ENCODE results near the gene EIPR1.

The EIPR1 gene

DNA sequence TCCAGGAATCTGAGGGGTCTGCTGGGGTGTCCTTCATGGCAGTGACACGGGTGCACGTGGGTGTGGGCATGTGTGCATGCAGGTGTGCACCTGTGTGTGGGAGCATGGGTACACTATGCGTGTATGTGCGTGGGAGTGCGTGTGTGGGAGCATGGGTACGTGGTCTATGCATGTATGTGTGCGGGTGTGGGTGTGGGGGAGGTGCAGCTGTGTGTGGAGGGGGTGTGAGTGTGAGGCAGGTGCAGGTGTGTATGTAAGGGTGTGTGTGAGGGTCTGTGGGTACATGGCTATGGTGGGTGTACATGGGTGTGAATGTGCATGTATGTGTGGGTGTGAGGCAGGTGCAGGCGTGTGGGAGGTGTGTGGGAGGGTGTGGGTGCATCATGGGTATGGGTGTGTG lies 36.3 kb downstream of the EIPR1 start:
- Histone ChIP-seq H3K27me3 (ENCODE audit: insufficient read depth, low read length) (no peaks in the 10 kb centered on the region), H3K4me1 (ENCODE audit: insufficient read depth, low read length) (no peaks in the 10 kb centered on the region), H2AFZ (ENCODE audit: low read depth, low read length) (no peak overlapping the region), H3K36me3 (ENCODE audit: insufficient read depth, low read length) (peaks cover 4% of the 10 kb centered on the region), H3K9me3 (ENCODE audit: low read length) (no peaks in the 10 kb centered on the region), H3K4me3 (ENCODE audit: low read length) (no peak overlapping the region)

DNA sequence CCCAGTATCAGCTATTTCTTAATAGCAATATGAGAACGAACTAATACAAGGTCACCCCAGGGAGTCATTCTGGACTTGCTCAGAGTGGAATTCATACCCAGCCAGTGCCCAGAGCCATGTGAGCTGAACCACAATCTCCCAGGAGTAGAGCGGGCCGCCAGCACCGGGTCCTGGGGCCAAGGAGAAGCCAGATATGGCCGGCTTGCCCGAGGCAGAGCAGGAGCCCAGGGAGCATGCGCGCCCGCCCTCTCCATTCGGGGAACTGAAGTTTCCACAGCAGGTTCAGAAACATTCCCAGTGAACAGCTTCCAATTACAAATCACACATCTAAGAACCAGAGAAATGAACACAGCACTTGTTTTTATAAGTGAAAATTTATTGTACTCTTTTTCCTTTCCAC lies 37.5 kb downstream of the EIPR1 start:
- Histone ChIP-seq H3K36me3 (ENCODE audit: insufficient read depth, low read length) (peaks cover 10% of the 10 kb centered on the region), H3K4me3 (ENCODE audit: low read length) (no peak overlapping the region), H3K4me1 (ENCODE audit: insufficient read depth, low read length) (no peaks in the 10 kb centered on the region), H3K9me3 (ENCODE audit: low read length) (no peaks in the 10 kb centered on the region), H2AFZ (ENCODE audit: low read depth, low read length) (no peak overlapping the region), H3K27me3 (ENCODE audit: insufficient read depth, low read length) (no peaks in the 10 kb centered on the region)

DNA sequence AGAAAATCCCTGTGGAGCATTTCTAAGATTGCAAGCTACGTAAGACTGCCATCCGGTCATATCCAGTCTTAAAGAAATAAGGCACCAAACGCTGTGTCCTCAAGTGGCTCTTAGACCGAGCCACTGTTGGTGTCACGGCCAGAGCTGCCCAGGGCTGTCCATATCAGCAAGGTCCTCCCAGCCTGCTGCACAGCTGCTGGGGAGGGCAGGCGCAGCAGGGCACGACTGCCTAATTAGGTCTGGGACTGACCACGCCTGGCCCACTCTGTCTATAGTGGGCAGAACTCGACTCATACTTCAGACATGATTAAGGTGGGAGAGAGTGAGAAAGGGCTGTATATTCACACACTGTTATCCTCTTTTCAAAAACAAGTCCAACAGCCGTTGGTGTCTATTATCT lies 39.3 kb downstream of the EIPR1 start:
- H2AFZ ChIP-seq (ENCODE audit: low read depth, low read length), result no peak overlapping the region
- no peaks in the 10 kb centered on the region for H3K4me1 ChIP-seq (ENCODE audit: insufficient read depth, low read length)
- H3K27me3 ChIP-seq (ENCODE audit: insufficient read depth, low read length), result no peaks in the 10 kb centered on the region
- peaks cover 18% of the 10 kb centered on the region for H3K36me3 ChIP-seq (ENCODE audit: insufficient read depth, low read length)
- no peak overlapping the region for H3K4me3 ChIP-seq (ENCODE audit: low read length)
- H3K9me3 ChIP-seq (ENCODE audit: low read length), result no peaks in the 10 kb centered on the region

DNA sequence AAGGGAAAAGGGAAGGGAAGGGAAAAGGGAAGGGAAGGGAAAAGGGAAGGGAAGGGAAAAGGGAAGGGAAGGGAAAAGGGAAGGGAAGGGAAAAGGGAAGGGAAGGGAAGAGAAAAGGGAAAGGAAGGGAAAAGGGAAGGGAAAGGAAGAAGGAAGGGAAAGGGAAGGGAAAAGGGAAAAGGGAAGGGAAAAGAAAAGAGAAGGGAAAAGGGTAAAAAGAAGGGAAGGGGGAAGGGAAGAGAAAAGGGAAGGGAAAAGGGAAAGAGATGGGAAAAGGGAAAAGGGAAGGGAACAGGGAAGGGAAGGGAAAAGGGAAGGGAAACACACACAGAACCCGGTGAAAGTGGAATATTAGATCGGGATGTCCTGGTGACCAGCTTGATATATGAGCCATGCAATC lies 40.8 kb downstream of the EIPR1 start:
- Histone ChIP-seq H3K27me3 (ENCODE audit: insufficient read depth, low read length) (no peaks in the 10 kb centered on the region), H2AFZ (ENCODE audit: low read depth, low read length) (no peak overlapping the region), H3K9me3 (ENCODE audit: low read length) (no peaks in the 10 kb centered on the region), H3K4me1 (ENCODE audit: insufficient read depth, low read length) (no peaks in the 10 kb centered on the region), H3K4me3 (ENCODE audit: low read length) (no peak overlapping the region), H3K36me3 (ENCODE audit: insufficient read depth, low read length) (peaks cover 28% of the 10 kb centered on the region)

DNA sequence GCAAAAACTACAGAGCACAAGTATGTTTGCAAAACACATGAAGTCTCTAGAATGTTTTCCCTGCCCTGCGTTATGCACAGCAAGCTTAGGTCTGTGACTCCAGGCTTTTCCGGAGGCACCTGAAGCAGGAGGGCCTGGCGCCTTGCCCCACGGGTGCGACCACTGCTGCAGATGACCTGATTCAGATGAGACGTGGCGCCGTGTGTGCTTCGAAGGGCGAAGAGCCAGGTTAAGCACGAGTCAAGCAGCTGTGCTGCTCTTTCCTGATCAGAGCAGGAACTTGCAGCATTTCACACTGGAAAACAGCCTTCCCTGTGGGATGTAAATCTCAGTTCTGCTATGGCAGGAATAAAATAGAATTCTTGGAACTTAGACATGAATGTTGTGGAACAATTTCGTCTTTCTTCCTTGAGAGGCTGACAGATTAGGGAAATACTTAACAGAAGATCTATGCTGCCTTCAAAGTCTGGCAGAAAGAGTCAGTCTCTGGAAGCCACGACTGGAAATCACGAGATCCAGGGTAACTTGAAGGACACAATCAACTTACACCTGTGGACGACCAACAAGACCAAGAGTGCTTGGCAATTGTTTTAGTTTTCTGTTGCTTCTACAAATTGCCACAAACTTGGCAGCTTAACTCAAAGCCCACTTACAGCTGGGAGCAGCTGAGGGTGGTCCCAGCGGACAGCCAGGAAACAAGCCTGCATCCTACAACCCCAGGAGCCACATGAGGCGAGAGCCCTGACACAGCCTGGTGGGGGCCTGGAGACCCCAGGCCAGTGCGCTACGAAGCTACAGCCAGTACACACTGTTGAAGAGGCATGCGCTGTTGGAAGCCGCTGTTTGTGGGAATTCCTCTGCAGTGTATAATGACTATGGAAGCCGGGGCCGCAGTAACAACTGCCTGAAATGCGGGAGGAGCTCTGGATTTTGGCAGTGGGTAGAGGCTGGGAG lies 42.9 kb downstream of the EIPR1 start:
- peaks cover 9% of the 10 kb centered on the region for H3K9me3 ChIP-seq (ENCODE audit: low read length)
- no peak overlapping the region for H3K4me3 ChIP-seq (ENCODE audit: low read length)
- H3K36me3 ChIP-seq (ENCODE audit: insufficient read depth, low read length), result peaks cover 36% of the 10 kb centered on the region
- no peaks in the 10 kb centered on the region for H3K4me1 ChIP-seq (ENCODE audit: insufficient read depth, low read length)
- H2AFZ ChIP-seq (ENCODE audit: low read depth, low read length), result no peak overlapping the region
- no peaks in the 10 kb centered on the region for H3K27me3 ChIP-seq (ENCODE audit: insufficient read depth, low read length)

DNA sequence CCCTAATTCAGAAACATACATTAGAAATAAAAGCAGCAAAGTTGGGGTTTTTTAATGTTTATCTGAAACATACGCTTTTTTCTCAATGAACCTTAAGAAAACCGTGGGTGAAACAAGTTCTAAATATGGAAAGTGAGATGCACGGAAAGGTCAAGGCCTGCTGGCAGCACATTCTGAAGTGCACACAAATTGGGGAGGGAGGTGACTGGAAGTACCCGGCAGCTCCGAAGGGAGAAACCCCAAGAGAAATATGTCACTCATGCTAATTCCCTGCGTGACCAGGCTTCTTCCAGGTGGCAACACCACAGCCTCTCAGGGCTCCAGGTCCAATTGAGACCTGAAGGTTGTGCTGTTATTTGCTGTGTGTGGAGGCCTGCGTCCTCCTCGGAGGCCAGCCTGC lies 45.5 kb downstream of the EIPR1 start:
- Histone ChIP-seq H3K9me3 (ENCODE audit: low read length) (peaks cover 9% of the 10 kb centered on the region), H3K27me3 (ENCODE audit: insufficient read depth, low read length) (no peaks in the 10 kb centered on the region), H3K4me1 (ENCODE audit: insufficient read depth, low read length) (no peaks in the 10 kb centered on the region), H2AFZ (ENCODE audit: low read depth, low read length) (no peak overlapping the region), H3K4me3 (ENCODE audit: low read length) (no peak overlapping the region), H3K36me3 (ENCODE audit: insufficient read depth, low read length) (peaks cover 36% of the 10 kb centered on the region)

DNA sequence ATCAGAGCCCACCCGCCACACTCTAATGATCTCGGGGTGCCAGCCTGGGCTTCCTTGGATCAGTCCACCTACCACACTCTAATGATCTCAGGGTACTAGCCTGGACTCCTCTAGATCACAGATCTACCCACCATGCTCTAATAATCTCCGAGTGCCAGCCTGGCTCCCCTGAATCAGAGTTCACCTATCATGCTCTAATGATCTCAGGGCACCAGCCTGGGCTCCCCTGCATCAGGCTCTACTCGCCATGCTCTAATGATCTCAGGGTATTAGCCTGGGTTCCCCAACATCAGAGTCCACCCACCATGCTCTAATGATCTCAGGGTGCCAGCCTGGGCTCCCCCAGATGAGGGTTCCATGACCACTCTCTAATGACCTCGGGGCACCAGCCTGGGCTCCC lies 48.1 kb downstream of the EIPR1 start:
- Histone ChIP-seq H3K27me3 (ENCODE audit: insufficient read depth, low read length) (no peaks in the 10 kb centered on the region), H3K4me3 (ENCODE audit: low read length) (no peak overlapping the region), H3K9me3 (ENCODE audit: low read length) (peaks cover 9% of the 10 kb centered on the region), H2AFZ (ENCODE audit: low read depth, low read length) (no peak overlapping the region), H3K36me3 (ENCODE audit: insufficient read depth, low read length) (peaks cover 23% of the 10 kb centered on the region), H3K4me1 (ENCODE audit: insufficient read depth, low read length) (no peaks in the 10 kb centered on the region)

DNA sequence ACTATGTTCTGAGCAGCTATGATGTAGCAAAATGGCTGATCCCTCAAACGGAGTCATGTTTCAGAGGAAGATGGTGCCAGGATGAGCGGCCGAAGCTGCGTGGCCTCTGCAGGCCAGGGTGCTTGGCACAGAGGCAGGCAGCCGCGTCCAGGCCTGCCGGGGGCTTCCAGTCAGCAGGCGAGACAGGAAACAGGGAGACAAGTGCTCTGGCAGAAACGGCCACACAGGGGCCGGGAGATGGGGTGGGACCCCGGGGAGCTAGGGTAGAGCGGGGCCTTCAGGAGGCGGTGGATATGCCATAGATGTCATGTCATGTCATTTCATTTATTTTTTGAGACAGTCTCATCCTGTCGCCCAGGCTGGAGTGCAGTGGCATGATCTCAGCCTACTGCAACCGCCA lies 50.7 kb downstream of the EIPR1 start:
- no peak overlapping the region for H2AFZ ChIP-seq (ENCODE audit: low read depth, low read length)
- no peaks in the 10 kb centered on the region for H3K27me3 ChIP-seq (ENCODE audit: insufficient read depth, low read length)
- no peaks in the 10 kb centered on the region for H3K4me1 ChIP-seq (ENCODE audit: insufficient read depth, low read length)
- H3K9me3 ChIP-seq (ENCODE audit: low read length), result peaks cover 9% of the 10 kb centered on the region
- peaks cover 9% of the 10 kb centered on the region for H3K36me3 ChIP-seq (ENCODE audit: insufficient read depth, low read length)
- no peak overlapping the region for H3K4me3 ChIP-seq (ENCODE audit: low read length)

DNA sequence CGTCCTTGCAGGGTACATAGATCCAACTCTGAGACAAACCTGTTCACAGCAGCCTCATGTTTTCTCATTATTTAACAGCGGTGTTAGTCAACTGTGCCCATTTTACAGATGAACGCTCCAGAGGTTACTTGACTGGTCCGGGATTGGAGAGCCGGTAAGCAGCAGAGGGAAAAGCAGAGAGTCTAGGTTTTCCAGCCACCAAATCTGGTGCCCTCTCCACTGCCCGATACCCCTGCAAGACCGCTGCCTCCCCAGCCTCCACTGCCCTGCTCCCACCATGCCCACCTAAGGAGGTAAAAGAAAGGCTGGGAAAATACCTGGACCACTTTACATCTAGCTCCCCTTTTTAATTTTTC lies 51.5 kb downstream of the EIPR1 start:
- Histone ChIP-seq H3K36me3 (ENCODE audit: insufficient read depth, low read length) (peaks cover 9% of the 10 kb centered on the region), H3K9me3 (ENCODE audit: low read length) (peaks cover 9% of the 10 kb centered on the region), H3K27me3 (ENCODE audit: insufficient read depth, low read length) (no peaks in the 10 kb centered on the region), H3K4me3 (ENCODE audit: low read length) (no peak overlapping the region), H3K4me1 (ENCODE audit: insufficient read depth, low read length) (no peaks in the 10 kb centered on the region), H2AFZ (ENCODE audit: low read depth, low read length) (no peak overlapping the region)

DNA sequence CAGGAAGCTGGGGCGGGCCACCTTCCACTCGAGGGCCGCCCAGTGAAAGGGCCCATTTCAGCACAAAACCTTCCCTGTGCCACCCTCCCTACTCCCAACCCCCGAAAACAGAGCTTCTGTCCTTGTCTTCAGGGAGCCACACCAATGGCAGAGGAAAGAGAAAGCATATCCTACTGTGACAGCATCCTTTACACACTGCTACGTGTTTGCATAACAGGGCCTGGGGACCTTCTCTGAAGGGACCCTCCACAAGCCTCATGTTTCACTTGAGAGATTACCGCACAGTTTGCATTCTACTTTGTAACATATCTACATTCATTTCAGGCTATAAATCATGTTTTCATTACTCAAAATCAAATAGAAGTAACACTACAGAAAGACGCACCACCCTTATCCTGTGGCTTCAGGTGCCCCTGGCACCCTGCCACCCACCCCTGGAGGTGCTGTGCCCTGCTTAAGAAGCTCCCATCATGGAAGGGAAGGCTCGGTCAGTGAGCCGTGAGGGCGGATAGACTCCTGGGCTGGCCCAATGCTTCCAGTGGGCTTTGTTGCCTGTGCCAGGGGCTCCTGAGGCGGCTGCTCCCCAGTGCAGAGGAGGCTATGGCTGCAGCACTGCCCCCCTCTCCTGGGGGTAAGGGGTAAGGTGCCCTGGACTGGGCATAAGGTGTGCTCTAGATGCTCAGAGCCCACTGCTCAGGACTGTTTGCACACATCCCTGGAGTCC lies 52.0 kb downstream of the EIPR1 start:
- Histone ChIP-seq H3K36me3 (ENCODE audit: insufficient read depth, low read length) (peaks cover 4% of the 10 kb centered on the region), H3K4me1 (ENCODE audit: insufficient read depth, low read length) (no peaks in the 10 kb centered on the region), H3K9me3 (ENCODE audit: low read length) (peaks cover 3% of the 10 kb centered on the region), H2AFZ (ENCODE audit: low read depth, low read length) (no peak overlapping the region), H3K27me3 (ENCODE audit: insufficient read depth, low read length) (no peaks in the 10 kb centered on the region), H3K4me3 (ENCODE audit: low read length) (no peak overlapping the region)

DNA sequence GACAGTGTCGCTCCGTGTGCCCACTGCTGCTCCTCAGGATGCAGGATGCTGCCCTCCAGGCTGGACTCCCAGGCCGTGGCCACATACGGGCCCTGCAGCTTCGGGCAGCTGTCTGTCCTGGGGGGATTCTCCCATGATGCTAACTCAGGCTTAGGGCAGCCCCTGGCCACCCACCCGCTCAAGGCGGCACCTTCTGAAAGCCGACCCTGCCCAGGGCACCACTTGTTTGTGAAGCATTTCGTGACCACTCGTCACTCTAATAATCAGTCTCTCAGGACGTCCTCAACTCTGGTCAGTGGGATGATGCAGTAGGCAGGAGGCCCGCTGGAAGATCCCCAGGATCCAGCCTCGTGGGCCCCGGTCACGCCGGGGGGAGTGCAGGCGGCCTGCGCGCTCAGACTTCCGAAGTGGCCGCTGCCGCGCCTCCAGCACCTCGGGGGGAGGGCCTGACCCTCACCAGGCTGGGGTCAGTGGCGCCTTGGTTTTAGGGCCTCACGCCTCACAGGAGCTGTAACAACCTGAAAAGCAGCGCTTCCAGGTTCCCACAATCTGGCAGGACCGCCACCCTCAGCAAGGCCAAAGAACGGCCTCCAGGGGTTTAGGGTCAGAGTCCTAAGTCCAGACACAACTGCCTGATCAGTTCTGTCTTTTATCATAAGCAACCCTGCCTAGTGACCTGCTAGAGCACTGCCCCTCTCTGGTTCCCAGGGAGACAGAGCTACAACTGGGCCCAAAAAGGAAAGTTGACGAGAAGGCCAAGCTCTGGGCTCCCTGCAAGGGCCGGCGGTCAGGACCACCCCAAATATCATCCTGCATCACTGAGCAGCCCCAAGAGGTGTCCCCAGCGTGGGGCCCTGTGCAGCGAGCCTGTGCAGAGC lies 53.0 kb downstream of the EIPR1 start:
- no peaks in the 10 kb centered on the region for H3K4me1 ChIP-seq (ENCODE audit: insufficient read depth, low read length)
- no peaks in the 10 kb centered on the region for H3K27me3 ChIP-seq (ENCODE audit: insufficient read depth, low read length)
- no peak overlapping the region for H2AFZ ChIP-seq (ENCODE audit: low read depth, low read length)
- no peak overlapping the region for H3K4me3 ChIP-seq (ENCODE audit: low read length)
- H3K9me3 ChIP-seq (ENCODE audit: low read length), result no peaks in the 10 kb centered on the region
- no peaks in the 10 kb centered on the region for H3K36me3 ChIP-seq (ENCODE audit: insufficient read depth, low read length)

DNA sequence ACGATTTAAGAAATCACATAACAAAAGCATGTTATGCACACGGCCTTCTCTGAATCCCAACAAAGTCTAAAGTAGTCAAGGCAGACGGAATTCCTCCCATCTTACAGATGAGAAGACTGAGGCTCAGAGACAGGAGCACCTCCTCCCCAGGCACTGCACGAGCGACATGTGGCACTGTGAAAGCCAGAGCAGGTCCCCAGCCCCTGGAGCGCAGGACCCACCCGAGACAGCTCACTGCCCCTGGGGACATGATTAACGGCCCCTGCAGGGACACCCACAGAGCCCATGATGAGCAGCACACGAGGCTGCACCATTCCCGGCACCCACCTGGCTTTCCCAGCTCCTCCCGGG lies 53.6 kb downstream of the EIPR1 start:
- Histone ChIP-seq H3K4me3 (ENCODE audit: low read length) (no peak overlapping the region), H3K4me1 (ENCODE audit: insufficient read depth, low read length) (no peaks in the 10 kb centered on the region), H3K9me3 (ENCODE audit: low read length) (no peaks in the 10 kb centered on the region), H3K27me3 (ENCODE audit: insufficient read depth, low read length) (no peaks in the 10 kb centered on the region), H2AFZ (ENCODE audit: low read depth, low read length) (no peak overlapping the region), H3K36me3 (ENCODE audit: insufficient read depth, low read length) (no peaks in the 10 kb centered on the region)
